Bone marrow (tissue), 2 donors: Measurements from ENCODE around the gene TENM3.

Experiments
- DNase-seq, 2 donors: peaks; one replicate each; lab custom pipeline; 2025; lab: John Stamatoyannopoulos, UW

TENM3 gene

DNA sequence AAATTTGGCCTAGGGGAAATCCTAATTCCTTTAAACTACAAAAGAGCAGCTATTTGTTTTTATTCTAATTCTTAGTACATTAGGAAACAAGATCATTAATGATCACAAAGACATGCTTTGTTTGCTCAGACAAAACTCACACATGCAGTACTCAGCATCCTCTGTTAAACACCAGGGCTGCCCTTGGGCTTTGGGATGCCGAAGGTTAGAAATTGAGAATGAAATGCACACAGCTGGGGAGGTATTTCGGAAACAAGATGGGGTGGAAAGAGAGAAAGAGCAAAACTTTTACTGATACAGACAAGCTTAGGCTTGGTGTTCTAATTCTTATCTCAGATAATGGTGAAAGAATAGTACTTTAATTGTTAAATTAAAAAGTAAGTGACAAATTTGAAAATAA is 451.3 kb downstream of the TENM3 start:
- no peak for DNase-seq

DNA sequence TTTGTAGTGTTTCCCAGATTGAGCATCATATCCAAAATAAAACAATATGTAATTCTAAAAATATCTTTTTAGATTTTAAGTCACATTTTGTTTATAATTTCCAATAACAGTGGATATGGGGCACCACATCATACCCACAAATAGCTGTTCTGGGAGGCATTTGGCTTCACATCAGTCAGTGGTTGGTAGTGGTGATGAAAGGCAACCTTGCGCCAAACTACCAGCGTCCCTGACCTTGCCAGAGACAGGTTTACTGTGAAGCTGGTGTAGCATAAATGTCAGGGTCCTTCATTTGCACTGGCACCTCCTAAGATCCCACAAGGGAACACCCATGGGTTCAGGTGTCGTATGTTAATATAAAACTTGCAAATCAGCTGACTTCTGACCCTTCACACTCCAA is 451.8 kb downstream of the TENM3 start:
- DNase-seq, result no peak

DNA sequence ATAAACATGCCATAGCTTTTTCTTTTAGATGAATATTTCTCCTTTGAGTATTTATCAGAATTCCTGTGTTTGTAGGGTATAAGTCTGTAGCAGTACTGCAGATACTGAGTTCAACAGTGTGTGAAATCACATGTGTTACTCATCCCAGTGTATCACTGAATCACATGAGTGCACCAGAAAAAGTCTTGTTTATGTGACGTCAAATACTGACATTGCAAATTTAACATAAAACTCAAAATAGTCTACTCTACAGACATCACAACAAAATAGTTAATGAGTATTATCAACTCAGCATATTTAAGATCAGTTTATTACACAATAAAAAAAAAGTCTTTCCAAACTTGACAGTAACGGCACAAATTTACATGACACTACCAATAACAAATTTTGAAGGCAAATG is 452.6 kb downstream of the TENM3 start:
- DNase-seq, result no peak

DNA sequence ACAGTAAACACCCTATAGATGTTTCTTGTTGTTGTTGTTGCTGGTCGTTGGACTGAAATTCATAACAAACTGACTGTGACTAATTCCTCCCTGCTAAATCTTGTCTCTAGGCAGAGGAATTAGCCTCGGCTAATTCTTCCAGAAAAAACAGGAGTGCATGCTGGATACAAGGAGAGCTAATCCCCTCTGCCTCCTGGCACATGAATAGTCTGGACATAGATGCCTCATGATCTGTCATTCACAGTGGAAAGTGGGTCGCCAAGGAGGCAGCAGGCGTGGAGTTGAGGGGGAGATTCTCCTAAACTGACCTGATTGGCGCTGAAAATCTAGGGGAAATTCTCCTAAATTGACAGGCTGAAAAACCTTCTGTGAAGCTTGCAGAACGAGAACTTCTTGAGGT is 453.9 kb downstream of the TENM3 start:
- no peak for DNase-seq

DNA sequence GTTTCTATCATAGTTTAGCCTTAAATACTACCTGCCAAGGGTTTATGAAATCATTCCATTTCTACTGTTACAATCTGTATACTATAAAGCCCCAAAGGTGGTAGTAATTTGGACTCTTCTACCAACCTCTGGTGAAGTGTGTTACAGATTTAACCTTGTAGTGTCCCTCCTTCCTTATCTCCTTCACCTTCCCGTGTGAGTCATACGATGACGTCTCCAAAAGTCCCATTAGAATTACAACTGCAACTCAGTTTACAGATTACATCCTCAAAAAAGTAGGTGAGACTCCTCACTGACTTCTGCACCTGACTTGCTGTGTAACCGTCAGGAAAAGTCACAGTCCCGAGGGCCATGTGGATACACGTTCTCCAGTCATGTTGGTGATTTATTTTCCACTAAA is 455.0 kb downstream of the TENM3 start:
- DNase-seq, result no peak

DNA sequence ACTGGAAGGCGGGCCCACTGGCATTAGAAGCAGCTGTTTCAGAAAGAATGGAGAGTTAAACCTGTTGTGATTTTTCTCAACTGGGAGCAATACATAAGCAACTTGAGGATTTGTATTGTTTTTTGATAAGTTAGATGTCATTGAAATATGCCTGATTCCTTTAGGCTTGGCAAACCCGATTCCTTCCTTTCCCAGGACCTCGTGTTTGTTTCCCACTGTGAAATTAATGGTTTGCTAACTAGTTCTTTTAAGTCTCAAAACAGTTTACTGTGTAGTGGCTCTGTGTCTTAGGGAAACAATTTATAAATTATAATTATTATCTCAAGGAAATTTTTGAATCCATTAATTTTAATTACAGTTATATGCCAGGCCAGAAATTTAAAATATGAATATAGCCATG is 456.0 kb downstream of the TENM3 start:
- DNase-seq, result no peak

DNA sequence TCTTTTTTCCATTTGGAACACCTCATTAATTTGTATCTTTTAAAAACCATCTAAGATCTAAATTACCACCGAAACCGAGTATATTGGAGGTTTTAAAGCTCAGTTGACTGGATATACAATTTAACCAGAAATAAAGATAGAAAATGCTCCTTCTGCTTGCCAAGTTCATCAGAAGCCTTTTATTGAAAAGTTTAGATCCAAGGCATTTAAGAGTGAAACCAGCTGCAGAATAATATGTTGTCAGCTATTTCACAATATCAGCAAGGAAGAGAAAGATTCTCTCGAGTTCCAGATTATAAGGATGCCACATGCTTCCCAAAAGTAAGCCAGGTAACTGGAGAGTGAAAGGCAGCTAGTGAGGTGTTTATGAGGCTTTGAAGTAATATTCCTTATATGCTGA is 456.6 kb downstream of the TENM3 start:
- no peak for DNase-seq

DNA sequence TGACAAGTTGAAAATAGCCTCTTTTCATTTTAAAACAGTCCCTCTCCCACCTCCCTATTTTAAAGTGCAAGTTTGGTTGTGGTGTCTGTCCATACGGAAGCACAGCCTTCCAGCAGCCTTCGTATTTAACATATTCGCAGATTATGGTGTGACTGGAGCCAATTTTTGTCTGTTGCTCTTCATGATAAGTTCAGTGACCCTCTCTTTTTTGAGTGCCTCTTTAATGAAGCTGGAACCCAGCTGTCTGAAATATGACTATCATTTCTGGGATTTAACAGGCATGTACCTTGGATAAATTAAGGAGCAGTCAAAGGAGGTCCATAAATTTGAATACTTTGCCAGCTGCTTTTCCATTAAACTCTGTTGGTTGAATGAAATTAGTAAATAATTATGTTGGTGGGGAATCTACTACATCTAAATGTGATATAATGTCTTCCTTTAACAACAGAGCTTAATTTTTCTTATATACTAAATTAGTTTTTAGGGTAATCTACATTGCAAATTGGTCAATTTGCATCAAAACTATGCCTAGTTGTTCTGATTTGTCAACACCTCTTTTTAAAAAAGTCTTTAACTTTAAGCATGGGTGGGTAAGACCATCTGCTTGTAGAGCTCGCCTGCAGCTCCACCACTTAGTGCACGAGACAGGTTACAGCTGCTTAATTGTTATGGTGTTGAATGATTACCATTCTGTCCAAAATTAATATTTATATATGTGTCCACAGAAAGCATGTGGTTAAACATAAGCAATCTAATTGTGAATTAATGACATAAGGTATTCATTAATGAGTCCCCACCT is 457.4 kb downstream of the TENM3 start:
- DNase-seq, result no peak

DNA sequence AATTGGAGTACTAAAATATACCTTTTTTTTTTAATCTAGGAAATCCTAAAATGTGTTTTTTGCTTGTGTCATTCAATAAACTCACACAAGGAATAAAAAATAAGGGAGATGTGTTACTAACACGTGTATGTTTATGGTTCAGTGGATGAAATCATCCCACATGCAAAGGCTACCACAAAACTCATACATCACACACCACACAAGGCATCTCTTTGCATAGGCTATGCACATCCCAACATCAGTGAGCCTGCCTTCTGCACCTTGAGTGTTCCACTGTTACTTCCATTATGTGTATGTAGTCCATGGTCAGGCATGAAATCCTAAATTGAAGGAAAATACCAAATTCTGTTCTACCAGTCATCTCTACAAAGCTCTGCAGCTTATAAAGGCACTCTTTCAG is 460.9 kb downstream of the TENM3 start:
- no peak for DNase-seq

DNA sequence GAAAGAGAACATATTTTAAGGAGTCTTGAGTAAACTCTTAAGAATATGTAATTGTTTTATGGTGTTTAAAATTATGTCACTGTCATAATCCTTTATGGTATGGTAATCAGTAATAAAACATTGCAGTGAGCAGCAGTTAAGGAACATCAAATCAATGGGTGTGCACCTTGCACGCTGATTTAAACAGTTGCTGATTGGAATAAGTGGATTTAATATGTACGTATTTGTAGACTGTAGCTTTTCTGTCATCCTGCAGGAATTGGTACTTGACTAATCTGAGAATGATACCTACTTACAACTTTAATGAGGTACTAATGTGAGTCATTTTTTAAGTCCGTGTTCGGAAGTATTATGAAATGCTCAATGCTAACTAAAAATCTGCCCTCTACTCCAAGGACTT is 461.7 kb downstream of the TENM3 start:
- DNase-seq, result no peak

DNA sequence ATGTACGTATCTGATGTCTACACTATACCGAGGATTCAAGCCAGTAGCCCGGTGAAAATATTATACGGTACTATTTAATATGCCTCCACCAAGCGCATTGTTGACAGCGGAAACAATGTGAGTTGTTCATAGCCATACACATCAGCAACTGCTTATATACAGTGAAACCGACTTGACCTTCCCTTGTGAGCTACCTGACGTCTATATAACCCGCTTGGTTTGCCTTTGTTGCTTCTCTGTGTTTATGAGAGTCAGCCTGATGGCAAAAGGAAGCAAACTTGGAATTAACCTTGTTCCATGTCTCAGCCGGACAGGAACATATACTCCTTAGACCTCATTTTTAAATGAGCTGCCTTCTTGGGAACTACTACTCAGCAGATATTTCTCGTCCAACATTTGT is 462.2 kb downstream of the TENM3 start:
- DNase-seq, result no peak

DNA sequence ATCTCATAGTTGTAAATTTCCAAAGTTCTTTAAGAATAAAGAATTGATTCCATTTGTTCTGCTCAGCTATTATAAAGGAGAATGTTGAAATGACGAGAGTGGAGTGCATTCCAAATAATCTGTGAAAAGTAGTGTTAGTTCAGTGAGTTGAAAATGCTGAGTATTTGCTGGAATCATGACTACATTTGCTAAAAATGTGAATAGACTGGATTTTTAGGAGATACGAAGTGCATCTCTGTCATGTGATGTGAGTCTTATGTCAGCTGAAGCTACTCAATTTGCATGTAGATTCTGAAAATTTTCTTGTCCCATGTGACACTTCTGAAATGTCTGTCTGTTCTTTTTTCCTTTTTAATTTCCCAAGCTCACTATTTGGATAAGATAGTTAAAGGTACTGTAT is 468.0 kb downstream of the TENM3 start:
- no peak for DNase-seq

DNA sequence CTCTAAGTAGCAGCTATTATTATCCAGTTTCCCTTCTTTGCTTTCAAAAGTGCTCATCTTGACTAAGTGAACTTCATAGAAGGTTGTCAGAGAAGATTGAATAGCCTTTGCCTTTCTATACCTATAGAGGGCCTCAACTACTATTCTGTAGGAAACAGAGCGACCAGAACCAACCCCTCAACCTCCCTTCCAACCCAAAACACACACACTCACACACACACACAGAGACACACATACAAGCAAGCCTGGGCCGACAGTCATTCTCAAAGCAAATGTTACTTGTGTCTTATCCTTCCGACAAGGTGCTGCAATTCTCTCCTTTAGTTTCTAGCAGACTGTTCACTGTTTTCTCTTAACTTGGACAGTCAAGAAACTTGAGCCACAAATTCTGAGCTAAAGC is 472.3 kb downstream of the TENM3 start:
- DNase-seq, result no peak

DNA sequence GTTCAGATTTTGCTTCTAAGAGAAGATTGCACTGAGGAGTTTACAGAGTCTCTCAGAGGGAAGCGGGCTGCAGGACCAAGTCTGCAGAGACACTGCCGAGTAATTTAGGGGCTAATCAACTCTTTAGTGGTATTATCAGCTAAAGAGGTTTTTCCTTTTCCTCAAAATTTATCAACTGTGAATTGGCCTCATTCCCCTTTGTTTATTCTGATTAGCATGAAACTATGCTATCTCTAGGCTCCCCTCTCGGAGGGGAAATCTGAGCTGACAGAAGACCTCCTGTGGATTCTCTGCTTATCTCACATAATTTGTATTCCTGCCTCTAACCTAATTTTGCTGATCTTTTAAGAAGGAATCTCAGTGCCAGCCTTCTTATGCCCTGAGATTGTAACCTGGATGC is 473.0 kb downstream of the TENM3 start:
- DNase-seq, result no peak

DNA sequence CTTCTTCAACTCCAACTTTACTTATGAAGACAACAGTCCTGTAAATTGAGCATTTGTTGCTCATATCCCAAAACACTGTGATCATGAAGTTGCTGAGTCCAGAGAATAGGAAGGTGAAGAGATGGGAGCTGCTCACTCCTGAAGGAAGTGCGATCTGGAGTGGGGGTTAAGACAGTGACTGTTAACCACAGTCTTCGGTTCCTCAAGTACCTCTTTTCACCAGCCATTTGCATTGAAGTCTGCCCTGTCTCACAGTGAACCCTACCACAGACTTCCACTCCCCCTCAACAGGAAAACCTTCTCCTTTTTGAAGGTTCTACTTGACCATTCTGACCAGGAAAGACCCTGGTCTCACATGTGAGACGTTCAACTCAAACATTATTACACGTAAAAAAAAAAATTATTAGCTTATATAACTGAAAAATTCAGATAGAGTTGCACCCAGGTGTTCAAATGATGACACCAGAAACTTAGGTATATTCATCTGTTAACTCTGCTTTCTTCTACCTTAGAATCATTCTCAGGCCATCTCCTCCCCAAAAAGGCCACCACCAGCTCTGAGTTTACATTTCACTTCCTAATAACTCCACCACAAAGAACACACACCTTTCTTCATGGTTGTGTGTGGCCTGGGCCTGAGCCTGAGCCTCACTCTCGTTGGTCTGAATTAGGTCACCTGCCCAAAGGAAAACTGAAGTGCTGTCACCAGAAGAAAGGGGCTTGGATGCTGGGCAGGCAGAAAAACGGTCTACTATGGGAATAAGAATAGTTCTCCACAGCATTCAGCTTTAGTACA is 474.8 kb downstream of the TENM3 start:
- DNase-seq, result no peak

DNA sequence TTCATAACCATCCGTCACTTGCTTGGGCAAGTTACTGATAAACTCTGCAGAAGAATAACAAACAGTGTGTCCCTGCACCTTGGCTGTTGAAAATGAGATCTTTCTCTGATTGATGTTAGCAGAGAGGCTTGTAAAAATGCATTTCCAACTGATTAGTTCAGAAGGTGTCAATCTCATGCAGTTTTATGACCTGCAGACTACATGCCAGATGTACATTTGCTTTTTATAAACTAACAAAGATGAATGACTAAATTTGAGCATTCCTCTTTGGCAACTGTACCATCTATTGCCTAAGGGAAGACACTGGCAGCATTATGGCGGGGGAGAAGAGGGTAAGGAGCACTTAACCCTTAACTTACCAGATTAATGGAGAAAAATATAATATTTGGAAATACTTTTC is 481.2 kb downstream of the TENM3 start:
- DNase-seq, result no peak

DNA sequence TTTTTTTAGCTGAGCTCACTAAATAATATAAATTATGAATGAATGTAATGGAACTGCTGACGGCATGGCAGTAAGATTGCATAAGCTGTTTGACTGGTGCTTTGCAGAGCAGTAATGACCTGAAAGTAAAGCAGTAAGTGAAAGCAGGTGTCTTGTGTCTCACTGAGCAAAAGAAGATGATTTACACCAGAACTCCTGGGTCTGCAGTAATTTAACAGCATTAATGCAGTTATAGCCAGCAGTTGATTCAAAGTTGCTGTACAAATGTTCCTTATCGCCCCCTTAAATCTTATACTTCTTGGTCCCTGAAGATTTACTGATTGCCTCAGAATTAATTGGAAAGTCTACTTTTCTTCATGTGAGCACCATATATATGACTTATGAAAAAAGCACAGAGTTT is 486.3 kb downstream of the TENM3 start:
- no peak for DNase-seq

DNA sequence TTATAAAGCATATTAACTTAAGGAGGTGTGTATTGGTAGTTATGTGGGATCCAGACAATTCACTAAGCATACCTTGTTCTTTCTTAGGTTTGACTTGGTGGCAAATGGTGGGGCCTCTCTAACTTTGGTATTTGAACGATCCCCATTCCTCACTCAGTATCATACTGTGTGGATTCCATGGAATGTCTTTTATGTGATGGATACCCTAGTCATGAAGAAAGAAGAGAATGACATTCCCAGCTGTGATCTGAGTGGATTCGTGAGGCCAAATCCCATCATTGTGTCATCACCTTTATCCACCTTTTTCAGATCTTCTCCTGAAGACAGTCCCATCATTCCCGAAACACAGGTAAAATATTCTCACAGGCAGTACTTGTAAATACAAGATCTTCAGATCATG is 487.6 kb downstream of the TENM3 start:
- DNase-seq, result no peak

DNA sequence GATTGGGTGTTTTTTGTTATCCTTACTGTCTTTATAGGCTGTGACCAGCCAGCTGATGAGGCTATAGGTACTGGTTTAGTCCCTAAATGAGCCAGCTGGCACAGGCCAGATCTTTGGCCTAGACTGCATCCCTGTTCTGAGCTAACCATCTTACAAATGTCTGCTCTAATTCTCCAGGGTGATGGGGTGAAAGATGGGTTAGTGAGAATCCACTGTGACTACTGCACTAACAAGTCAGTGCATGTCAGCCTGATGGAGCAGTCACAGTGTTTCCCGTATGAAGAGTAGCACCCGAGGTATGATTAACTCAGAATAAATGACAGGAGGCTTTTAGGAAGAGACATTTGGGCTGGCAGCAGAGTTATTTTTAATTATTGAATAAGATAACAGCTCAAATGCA is 493.0 kb downstream of the TENM3 start:
- DNase-seq, result no peak

DNA sequence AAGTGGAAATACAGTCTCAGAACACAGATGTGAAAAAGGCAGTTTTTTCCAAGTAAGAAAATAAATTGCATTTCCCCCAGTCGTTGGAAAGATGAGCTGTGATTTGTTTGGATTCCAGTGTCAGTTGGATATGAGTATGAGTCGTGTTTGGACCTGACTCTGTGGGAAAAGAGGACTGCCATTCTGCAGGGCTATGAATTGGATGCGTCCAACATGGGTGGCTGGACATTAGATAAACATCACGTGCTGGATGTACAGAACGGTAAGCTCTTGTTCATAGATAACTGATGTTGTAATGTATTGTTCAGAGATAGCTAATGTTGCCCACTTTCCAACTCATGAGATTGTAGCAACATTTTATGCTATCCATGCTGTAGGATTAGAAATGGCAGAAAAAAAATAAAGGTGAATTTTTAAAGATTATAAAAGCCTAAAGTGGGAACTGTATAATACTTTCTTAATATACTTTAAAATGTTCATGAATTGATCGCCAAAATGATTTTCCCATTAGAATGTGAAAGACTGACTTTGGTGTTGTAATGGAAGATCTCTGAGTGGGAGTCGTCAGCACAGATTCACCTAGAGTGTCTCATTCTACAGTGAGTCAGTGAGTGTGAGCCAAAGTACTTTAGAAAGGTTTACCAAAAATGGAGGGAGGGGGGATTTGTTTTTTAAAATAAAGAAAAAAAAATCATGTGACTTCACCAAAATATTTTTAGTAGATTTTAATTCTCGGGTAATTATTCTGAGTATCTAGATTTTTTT is 495.3 kb downstream of the TENM3 start:
- DNase-seq, result no peak

DNA sequence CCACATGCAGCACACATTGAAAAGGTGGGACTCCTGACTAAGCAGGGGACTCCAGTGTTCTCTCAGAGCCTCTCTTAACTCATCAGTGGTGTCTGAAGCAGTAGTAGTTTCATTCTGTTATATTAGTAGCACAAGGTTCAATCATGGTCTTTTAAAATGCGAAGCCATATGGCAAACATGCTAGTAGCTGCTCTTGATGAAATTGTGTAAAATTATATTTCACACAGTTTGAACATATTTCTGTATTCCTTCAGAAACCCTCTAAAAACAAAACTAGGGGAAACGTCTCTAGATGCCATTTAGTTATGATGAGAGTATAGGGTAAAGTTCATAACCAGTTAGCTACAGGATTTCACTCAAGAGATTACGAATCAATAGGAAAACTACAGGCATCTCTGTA is 497.1 kb downstream of the TENM3 start:
- no peak for DNase-seq

DNA sequence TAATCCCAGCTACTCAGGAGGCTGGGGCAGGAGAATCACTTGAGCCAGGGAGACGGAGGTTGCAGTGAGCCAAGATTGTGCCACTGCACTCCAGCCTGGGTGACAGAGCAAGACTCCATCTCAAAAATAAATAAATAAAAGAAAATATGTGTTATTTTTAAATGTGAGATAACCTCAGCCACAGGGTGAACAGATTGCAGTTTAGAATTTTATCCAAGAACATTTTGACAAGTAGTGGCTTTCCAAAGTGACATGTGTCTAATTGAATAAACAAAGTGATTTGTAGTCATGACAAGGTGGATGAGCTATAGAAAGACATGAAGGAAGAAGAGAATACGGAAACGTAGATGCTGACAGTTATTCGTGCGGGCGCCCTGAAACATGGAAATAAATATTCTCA is 497.9 kb downstream of the TENM3 start:
- no peak for DNase-seq

DNA sequence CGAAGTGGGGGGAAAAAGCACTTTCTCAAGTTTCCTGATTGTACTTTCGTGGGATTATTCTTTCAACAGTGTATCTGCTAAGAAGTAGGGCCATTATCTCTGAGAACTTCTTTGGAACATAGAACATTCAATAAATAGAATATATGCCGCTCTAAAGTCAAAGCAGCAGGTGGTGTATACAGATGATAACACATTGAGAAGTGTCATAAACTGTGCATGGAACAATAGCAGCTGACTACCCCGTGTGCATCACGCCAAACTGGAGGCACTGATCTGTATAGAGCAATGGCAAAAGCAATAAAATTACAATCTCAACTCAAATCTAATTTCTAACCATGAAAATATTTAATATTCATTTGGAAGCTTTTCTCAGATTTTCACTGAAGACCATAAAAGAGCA is 498.7 kb downstream of the TENM3 start:
- no peak for DNase-seq
